NCI-H2171 (cell line): Measurements from ENCODE around the gene CACNG7.

Experiments used
- DNase-seq: peaks from one replicate; lab custom pipeline; 2025; lab: John Stamatoyannopoulos, UW

CACNG7 gene

DNA sequence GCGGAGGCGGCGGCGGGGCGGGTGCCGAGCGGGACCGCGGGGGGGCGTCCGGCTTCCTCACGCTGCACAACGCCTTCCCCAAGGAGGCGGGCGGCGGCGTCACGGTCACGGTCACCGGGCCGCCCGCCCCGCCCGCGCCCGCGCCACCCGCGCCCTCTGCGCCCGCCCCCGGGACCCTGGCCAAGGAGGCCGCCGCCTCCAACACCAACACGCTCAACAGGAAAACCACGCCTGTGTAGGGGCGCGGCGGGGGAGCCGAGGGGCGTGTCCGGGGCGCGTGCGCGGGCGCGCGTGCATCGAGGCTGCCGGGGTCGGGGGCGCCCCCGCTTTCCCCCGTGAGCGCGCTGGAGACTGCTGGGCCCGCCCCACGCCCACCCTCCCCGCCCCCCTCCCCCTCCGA lies 73.5 kb downstream of the CACNG7 start:
- DNase-seq: no peak

DNA sequence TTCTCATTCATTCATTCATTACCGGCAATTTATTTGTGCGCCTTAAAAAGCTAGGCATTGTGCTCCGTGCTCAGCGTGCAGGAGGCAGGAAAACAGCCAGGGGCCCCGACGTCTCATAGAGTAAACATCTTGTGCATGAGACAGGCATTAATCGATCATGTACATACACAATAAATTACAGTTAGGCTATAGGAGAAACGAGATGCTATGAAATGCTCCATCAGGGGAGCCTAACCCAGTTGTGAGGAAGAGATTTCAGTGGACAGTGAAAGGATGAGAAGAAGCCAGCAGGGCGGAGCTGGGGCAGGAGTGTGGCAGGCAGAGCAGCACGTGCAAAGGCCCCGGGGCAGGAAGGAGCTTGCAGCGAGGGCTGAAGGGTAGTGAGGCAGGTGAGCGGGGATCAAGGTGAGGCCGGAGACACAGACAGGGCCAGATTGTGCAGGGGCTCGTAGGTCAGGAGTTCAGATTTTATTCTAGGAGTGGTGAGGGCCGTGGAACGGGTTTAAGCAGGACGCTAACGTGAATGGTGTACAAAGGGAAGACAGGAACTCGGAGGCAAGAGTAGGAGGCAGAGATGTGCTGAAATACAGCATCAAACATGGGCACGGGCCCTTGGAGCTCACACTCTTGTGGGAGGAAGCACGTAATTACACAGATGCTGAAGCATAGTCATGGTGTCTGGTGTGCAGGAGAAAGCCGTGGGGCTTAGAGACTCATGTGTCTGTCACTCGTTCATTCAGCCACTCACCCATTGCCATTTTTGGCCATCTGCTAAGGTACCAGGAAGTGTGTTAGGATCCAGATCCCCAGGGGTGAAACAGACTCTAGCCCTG lies 74.6 kb downstream of the CACNG7 start:
- no peak for DNase-seq

DNA sequence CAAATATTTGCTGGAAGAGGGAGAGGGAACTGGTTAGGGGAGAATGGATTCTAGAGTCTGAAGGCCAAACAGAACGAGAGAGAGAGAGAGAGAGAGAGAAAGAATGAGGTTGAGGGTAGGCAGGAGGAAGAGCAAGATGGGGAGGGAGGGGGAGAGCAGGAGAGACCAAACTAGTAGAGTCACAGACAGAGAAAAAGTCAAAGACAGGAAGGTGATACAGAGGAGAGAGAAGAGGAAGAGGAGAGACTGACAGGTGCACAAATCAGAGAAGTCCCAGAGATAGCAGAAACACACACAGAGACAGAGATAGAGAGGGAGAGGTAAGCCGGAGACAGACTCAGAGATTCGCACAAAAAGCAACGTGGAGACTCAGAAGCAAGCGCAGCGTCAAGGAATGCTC lies 76.8 kb downstream of the CACNG7 start:
- no peak for DNase-seq

DNA sequence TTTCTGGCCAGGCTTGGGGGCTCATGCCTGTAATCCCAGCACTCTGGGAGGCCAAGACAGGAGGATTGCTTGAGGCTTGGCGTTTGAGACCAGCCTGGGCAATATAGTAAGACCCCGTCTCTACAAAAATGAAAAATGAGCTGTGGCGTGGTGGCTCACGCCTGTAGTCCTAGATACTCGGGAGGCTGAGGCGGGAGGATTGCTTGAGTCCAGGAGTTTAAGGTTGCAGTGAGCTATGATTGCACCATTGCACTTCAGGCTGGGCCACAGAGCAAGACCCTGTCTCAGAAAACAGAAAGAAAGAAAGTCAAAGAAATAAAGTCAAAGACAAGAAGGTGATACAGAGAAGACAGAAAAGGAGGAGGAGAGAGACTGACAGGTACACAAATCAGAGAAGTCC lies 79.9 kb downstream of the CACNG7 start:
- no peak for DNase-seq

DNA sequence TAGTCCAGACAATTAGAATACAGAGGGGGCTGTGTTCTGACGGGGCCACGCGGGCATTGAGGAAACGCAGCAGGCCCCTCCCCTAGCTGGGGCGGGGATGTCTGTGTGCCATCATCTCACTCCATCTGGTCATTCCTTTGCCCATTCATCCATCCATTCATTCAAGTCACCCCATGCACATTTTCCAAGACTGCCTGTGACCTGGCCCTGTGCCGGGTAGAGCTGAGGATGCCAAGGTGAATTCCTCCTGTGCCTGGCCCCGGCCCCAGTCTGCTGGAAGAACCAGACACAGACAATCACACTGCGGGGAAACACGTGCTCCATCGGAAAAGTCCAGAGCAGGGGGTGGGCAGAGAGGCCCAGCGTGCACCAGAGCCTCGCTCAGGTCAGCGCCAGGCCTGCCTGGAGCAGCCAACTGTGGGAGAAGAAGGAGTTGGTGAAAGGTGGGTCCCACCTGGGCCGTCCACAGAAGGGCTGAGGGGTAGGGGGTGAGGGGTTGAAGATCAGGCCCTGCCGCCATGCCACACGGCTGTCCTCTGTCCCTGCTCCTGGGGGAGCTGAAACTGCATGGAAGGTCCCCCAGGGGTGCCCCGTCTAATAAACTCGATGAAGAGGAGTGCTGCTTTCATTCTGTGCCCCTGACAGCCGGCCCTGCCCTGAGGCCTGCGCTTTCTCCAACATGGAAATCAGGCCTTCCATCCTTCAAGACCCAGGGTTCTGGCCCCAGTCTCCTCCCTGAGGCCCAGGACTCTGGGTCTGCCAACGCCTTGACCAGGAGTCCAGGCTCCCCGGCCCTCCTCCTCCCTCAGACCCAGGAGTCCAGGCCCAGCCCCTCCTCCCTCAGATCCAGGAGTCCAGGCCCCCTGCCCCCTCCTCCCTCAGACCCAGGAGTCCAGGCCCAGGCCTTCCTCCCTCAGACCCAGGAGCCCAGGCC lies 80.8 kb downstream of the CACNG7 start:
- DNase-seq: no peak

DNA sequence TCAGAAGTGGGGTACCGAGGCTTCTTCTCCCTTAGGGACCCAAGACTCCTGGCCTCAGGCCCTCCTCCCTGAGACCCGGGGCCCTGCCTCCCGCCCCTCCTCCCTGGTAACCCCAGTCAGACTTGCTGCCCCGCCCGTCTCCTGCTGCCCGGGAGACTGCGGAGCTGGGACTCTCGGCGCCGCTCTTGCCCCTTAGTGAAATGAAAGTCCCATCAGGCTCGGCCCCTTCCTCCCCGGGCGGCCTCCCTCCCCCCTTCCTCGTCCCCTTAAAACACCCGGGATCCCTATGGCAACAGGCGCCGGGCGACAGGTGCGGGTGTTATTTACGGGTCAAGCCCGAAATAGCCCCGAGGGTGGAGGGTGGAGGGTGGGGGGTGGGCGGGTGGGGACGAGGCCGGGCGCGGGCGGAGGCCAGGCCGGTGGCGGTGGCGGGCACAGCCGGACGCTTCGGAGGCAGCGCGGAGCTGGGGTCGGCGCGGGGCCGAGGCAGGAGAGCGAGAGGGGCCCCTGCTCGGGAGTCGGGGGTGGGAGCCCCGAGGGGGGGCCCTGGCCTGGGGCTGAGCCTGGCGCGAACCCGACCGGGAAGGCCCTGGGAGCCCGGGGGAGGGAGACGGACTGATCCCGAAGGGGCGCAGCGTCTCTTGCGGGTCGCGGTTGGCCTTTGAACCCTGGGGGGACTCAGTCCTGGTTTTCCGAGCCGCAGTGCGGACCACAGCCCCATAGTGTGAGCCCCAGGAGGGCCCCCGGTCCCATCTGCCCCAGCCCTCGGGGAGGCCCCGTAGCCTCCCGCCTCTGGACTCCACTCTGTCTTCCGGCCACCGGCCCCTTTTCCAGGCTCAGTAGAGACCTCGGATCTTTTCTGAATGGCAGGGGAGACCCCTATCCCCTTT lies 82.4 kb downstream of the CACNG7 start, which contains the start of gene CACNG6:
Gene CACNG6, plus strand, starts transcription at position 414 of the 890 bp plus-strand sequence. CDS start 1,241 bp downstream, outside the sequence.
- no peak for DNase-seq

DNA sequence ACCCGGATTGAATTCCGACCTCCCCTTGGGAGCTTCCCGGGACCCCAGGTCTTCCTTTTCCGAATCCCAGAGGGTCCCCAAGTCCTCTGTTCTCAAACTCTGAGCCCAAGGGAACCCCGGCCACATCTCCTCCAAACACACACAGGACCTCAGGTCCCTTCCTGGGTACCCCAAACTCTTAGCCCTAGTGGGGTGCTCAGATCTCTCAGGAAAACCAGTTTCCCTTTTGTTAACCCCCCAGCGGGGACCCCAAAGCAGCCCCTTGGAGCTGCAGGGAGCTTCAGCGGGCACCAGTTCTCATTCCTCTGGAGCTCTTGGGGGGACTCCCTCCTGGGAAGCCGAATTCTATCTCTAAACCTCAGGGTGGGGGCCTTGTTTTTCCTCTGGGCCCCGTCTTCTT lies 83.1 kb downstream of the CACNG7 start:
- DNase-seq: no peak

DNA sequence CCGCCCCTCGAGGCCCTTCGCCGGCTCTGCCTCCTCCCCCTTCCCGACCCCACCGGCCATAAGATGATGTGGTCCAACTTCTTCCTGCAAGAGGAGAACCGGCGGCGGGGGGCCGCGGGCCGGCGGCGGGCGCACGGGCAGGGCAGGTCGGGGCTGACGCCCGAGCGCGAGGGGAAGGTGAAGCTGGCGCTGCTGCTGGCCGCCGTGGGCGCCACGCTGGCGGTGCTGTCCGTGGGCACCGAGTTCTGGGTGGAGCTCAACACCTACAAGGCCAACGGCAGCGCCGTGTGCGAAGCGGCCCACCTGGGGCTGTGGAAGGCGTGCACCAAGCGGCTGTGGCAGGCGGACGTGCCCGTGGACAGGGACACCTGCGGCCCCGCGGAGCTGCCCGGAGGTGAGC lies 83.7 kb downstream of the CACNG7 start:
- DNase-seq: no peak

DNA sequence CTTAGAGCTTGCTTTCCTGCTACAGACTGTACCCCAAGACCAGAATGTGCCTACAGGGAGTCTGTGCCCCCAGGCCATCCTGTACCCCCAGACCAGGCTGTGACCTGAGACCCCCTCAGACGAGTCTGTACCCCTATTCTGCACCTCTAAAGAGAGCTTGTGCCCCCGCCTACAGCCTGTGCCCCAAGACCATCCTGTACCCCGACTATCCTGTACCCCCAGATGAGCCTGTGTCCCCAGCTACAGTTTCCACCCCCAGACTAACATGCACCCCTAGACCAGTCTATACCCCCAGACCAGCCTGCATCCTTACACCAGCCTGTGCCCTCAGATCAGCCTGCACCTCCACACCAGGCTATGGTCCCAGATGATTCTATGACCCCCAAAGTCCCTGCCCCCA lies 84.4 kb downstream of the CACNG7 start:
- DNase-seq: no peak
